ENCODE measurements around the gene RNU2-63P. TPM values are rescaled to one million over a fixed set of nuclear protein-coding genes. Genes with fewer than 3 reads are reported as not detected.
"Not testable (repeated sequence)": the region's sequence is repeated elsewhere in the genome, so short reads cannot be mapped to it uniquely, and the experiment has no call there.

The RNU2-63P gene
- total RNA-seq, 1 donor from 2014 or later, result not detected

DNA sequence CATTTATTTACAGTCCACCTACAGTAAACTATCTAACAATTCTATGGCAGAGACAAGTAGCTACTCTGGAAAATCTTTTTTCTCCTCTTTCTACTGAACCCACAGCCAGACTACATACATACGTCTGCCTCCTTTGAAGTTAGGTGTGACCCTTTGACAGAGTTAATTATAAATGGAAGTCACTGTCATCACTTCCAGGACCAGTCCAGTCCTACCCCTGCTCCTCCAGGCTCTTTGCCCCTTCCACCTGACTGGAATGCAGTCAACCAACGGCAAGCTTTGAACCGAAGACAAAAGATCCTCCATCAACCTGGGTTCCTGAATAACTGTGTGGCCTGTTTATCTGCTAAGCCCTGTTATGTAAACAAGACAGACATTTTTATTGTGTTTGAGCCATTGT lies 35.2 kb downstream of the RNU2-63P start:
- not testable (repeated sequence) for DNase-seq (ENCODE audit: low spot score)

DNA sequence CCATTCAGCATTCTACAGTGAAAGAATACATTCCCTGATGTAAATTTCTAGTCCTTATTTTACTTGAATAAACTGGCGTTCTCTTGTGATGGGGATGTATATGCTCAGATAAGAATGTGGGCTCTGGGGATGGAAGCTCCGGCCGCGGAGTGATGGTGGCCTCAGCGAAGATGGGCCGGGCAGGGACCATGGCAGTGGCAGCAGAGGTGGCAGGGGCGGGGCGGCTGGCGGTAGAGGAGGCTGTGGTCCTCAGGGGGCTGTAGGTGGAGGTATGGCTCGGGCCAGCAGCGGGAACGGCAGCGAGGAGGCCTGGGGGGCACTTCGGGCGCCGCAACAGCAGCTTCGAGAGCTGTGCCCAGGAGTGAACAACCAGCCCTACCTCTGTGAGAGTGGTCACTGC lies 44.0 kb downstream of the RNU2-63P start:
- DNase-seq (ENCODE audit: low spot score), result not testable (repeated sequence)

Other genes starting within 250 kb of the RNU2-63P start
- 2.1 TPM for gene RGPD2, start 190.8 kb downstream of the RNU2-63P start, total RNA-seq
- 22.4 TPM for gene KRCC1, start 39.2 kb upstream of the RNU2-63P start, total RNA-seq
- not detected for gene SMYD1, start 51.3 kb upstream of the RNU2-63P start, total RNA-seq
- not detected for gene FABP1, start 111.5 kb upstream of the RNU2-63P start, total RNA-seq
- 30.1 TPM for gene THNSL2, start 153.8 kb upstream of the RNU2-63P start, total RNA-seq